ENCODE results near the gene ROR1. TPM values are rescaled to one million over a fixed set of nuclear protein-coding genes. Genes with fewer than 3 reads are reported as not detected.

The ROR1 gene
- total and polyA plus RNA-seq, 10 of the 15 experiments (the other 5 are each of a cell fraction or from before 2014, with no cell fraction given) = 0.02 to 0.08 (median 0.05) TPM; not detected in 6

DNA sequence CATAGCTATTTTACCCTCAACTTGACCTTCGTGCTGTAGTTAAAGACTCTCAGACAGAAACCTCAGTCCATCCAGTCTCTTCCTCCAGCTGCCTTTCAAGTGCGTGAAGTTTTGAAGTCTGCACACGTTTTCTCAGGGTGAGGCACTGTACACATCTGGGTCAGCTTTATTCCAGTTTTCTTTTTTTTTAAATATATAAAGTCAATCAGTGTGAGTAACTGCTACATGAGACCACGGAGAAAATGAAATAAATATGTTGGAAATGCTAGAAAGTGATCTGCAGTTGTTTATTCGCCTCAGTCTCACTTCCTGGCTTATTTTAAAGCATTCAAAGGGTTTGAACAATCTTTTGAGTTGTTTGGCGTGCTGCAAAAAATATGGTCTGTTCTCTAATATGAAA lies 135.7 kb downstream of the ROR1 start (continued):
- no peak for TF ChIP-seq ZNF592 (IDR thresholded peaks at IDR 0.05)
- TF ChIP-seq ZBTB4 (CRISPR knock-in tag; IDR thresholded peaks at IDR 0.05) = no peak
- TF ChIP-seq ZZZ3 (IDR thresholded peaks at IDR 0.05; ENCODE audit: control insufficient read depth, insufficient read length, low read depth) = no peak
- no peak for TF ChIP-seq ZBED1 (IDR thresholded peaks at IDR 0.05; ENCODE audit: borderline replicate concordance)
- no peak for TF ChIP-seq ZNF217 (IDR thresholded peaks at IDR 0.05)
- no peak for TF ChIP-seq SUPT20H (IDR thresholded peaks at IDR 0.05; ENCODE audit: borderline replicate concordance, control insufficient read depth, low read depth, low read length)
- no peak for TF ChIP-seq HDAC2 (IDR thresholded peaks at IDR 0.05)
